HUES6 (cell line): ENCODE data around the gene CD52.
"Not testable (repeated sequence)": the region's sequence is repeated elsewhere in the genome, so short reads cannot be mapped to it uniquely, and the experiment has no call there.

Experiments used
- H3K27ac ChIP-seq: 2 replicates; pipeline ENCODE4 v1.7.0; 2013; ENCODE audit warnings: low read depth, mild to moderate bottlenecking, low read length, inconsistent platforms
- H3K27me3 ChIP-seq: 2 replicates; pipeline ENCODE4 v1.6.1; 2013; ENCODE audit warnings: low read length; ENCODE audit not compliant: control insufficient read depth, insufficient read depth
- H3K36me3 ChIP-seq: 2 replicates; pipeline ENCODE4 v1.6.1; 2013; ENCODE audit warnings: low read length; ENCODE audit not compliant: control insufficient read depth, insufficient read depth
- H3K4me1 ChIP-seq: 2 replicates; pipeline ENCODE4 v1.6.1; 2013; ENCODE audit warnings: low read length; ENCODE audit not compliant: control insufficient read depth, insufficient read depth
- H3K4me3 ChIP-seq: 2 replicates; pipeline ENCODE4 v1.5.1; 2013; ENCODE audit warnings: low read depth, low read length
- H3K9ac ChIP-seq: one replicate; pipeline ENCODE4 v1.6.1; 2013; ENCODE audit warnings: mild to moderate bottlenecking, low read length
- H3K9me3 ChIP-seq: 2 replicates; pipeline ENCODE4 v1.6.1; 2013; ENCODE audit warnings: low read depth, low read length; ENCODE audit not compliant: control insufficient read depth, insufficient read depth

CD52 gene

GRCh38 chr1:26307363-26307781 lies 10.4 kb upstream of the CD52 start:
- Histone ChIP-seq H3K27ac (no peak overlapping the region), H3K36me3 (no peaks in the 10 kb centered on the region), H3K4me3 (peak overlapping the region; percentile 64), H3K4me1 (peaks cover 11% of the 10 kb centered on the region; the same call in 1 of the 2 replicates), H3K9ac (peak overlapping the region; percentile 75), H3K9me3 (no peaks in the 10 kb centered on the region), H3K27me3 (no peaks in the 10 kb centered on the region)

- not testable (repeated sequence) for H3K9ac ChIP-seq, H3K27me3 ChIP-seq, H3K36me3 ChIP-seq, H3K9me3 ChIP-seq, H3K27ac ChIP-seq, H3K4me3 ChIP-seq
- H3K4me1 ChIP-seq, result peaks cover 11% of the 10 kb centered on the region; the same call in 1 of the 2 replicates
Measured at GRCh38 chr1:26307966-26308899, 9.5 kb upstream of the CD52 start.

GRCh38 chr1:26314501-26314900 lies 3.3 kb upstream of the CD52 start:
- Histone ChIP-seq H3K27me3 (no peaks in the 10 kb centered on the region), H3K9me3 (no peaks in the 10 kb centered on the region), H3K4me3 (no peak overlapping the region), H3K27ac (no peak overlapping the region), H3K9ac (no peak overlapping the region), H3K4me1 (peaks cover 20% of the 10 kb centered on the region), H3K36me3 (no peaks in the 10 kb centered on the region)

GRCh38 chr1:26315874-26316850 lies 1.6 kb upstream of the CD52 start:
- Histone ChIP-seq H3K9me3 (no peaks in the 10 kb centered on the region), H3K4me3 (no peak overlapping the region), H3K9ac (no peak overlapping the region), H3K4me1 (peaks cover 22% of the 10 kb centered on the region), H3K27ac (no peak overlapping the region), H3K36me3 (no peaks in the 10 kb centered on the region), H3K27me3 (no peaks in the 10 kb centered on the region)

DNA sequence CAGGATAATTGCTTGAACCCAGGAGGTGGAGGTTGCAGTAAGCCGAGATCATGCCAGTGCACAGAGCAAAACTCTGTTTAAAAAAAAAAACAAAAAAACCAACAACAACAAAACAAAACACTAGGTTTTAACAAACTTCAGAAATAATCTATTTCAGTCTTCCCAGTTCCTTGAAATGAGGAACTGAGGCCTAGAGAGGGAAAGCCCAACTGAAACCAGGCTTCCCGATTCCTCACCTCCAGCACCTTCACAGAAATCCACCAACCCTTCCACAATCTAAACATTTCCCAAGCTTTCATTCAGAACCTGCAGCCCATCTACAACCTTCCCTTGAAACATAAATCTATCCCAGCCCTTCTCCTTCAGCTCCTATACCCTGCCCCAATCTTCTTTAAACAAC lies 612 bp upstream of the CD52 start:
- H3K27me3 ChIP-seq, result no peaks in the 10 kb centered on the region
- peaks cover 24% of the 10 kb centered on the region for H3K4me1 ChIP-seq
- H3K9me3 ChIP-seq, result no peaks in the 10 kb centered on the region
- H3K27ac ChIP-seq, result no peak overlapping the region
- no peak overlapping the region for H3K4me3 ChIP-seq
- H3K9ac ChIP-seq, result no peak overlapping the region
- peaks cover 5% of the 10 kb centered on the region; the same call in 1 of the 2 replicates for H3K36me3 ChIP-seq

GRCh38 chr1:26318338-26319064 lies 743 bp downstream of the CD52 start:
- H3K27ac ChIP-seq, result no peak overlapping the region
- peaks cover 24% of the 10 kb centered on the region for H3K4me1 ChIP-seq
- peaks cover 15% of the 10 kb centered on the region for H3K36me3 ChIP-seq
- H3K9me3 ChIP-seq, result no peaks in the 10 kb centered on the region
- H3K9ac ChIP-seq, result no peak overlapping the region
- H3K4me3 ChIP-seq, result no peak overlapping the region
- no peaks in the 10 kb centered on the region for H3K27me3 ChIP-seq

GRCh38 chr1:26320896-26321295 lies 3.1 kb downstream of the CD52 start:
- H3K36me3 ChIP-seq, result peaks cover 35% of the 10 kb centered on the region
- H3K9me3 ChIP-seq, result no peaks in the 10 kb centered on the region
- no peak overlapping the region for H3K27ac ChIP-seq
- peaks cover 19% of the 10 kb centered on the region for H3K4me1 ChIP-seq
- H3K9ac ChIP-seq, result no peak overlapping the region
- no peak overlapping the region for H3K4me3 ChIP-seq
- H3K27me3 ChIP-seq, result no peaks in the 10 kb centered on the region

GRCh38 chr1:26321315-26322041 lies 3.7 kb downstream of the CD52 start:
- no peaks in the 10 kb centered on the region for H3K27me3 ChIP-seq
- H3K4me3 ChIP-seq, result no peak overlapping the region
- no peak overlapping the region for H3K27ac ChIP-seq
- H3K36me3 ChIP-seq, result peaks cover 35% of the 10 kb centered on the region
- H3K9me3 ChIP-seq, result no peaks in the 10 kb centered on the region
- no peak overlapping the region for H3K9ac ChIP-seq
- H3K4me1 ChIP-seq, result peaks cover 19% of the 10 kb centered on the region

- H3K27ac ChIP-seq, result no peak overlapping the region
- no peak overlapping the region for H3K4me3 ChIP-seq
- no peaks in the 10 kb centered on the region for H3K27me3 ChIP-seq
- H3K9ac ChIP-seq, result no peak overlapping the region
- H3K36me3 ChIP-seq, result peaks cover 39% of the 10 kb centered on the region
- peaks cover 19% of the 10 kb centered on the region for H3K4me1 ChIP-seq
- no peaks in the 10 kb centered on the region for H3K9me3 ChIP-seq
Measured at GRCh38 chr1:26322042-26322331, 4.2 kb downstream of the CD52 start.

DNA sequence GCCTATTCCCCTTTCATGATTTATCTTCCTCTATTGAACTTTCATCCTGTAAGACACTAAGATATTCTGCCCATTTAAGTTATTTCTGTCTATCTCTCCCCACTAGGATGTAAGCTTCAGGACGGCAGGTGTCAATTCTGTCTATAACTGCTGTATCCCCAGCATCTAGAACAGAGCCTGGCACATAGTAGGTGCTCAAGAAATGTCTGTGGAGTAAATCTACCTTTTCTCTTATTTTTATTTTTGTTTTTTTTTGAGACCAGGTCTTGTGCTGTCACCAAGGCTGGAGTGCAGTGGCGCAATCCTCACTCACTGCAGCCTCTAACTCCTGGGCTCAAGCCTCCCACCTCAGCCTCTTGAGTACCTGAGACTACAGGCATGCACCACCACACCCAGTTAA lies 5.6 kb downstream of the CD52 start:
- peaks cover 39% of the 10 kb centered on the region for H3K36me3 ChIP-seq
- no peaks in the 10 kb centered on the region for H3K9me3 ChIP-seq
- H3K9ac ChIP-seq, result no peak overlapping the region
- no peaks in the 10 kb centered on the region for H3K27me3 ChIP-seq
- H3K4me1 ChIP-seq, result peaks cover 10% of the 10 kb centered on the region
- no peak overlapping the region for H3K4me3 ChIP-seq
- H3K27ac ChIP-seq, result no peak overlapping the region
